ENCODE measurements around the gene HTR4. TPM values are rescaled to one million over a fixed set of nuclear protein-coding genes. Genes with fewer than 3 reads are reported as not detected.

Gene HTR4
- polyA plus RNA-seq, 1 donor (not counting 4 experiments of a cell fraction or from before 2014, with no cell fraction given), result not detected

GRCh38 chr5:148663509-148663908 lies 9.2 kb upstream of the HTR4 start:
- Histone ChIP-seq H3K9me1 (ENCODE audit: control insufficient read depth, extremely low read depth, insufficient read depth, low read length) (no peaks in the 10 kb centered on the region), H3K4me2 (ENCODE audit: control insufficient read depth, extremely low read depth, insufficient read depth, low read depth, low read length) (no peak overlapping the region), H3K9me3 (ENCODE audit: control insufficient read depth, low read depth, low read length) (no peaks in the 10 kb centered on the region), H4K20me1 (ENCODE audit: control insufficient read depth, extremely low read depth, insufficient read depth, low read length) (no peaks in the 10 kb centered on the region), H2AFZ (ENCODE audit: control insufficient read depth, low read length) (no peak overlapping the region), H3K27ac (ENCODE audit: control insufficient read depth, insufficient read depth, low read length) (no peak overlapping the region), H3K79me2 (ENCODE audit: control insufficient read depth, insufficient read depth, low read length) (no peaks in the 10 kb centered on the region), H3K4me3 (ENCODE audit: control insufficient read depth in 2 of 3, extremely low read depth in 1 of 3, insufficient read depth in 2 of 3, low read depth in 1 of 3, low read length in 3 of 3) (no peak overlapping the region), H3K4me1 (ENCODE audit: control insufficient read depth, extremely low read depth, insufficient read depth, low read length) (no peaks in the 10 kb centered on the region), H3K9ac (ENCODE audit: control insufficient read depth, extremely low read depth, insufficient read depth, low read length) (no peak overlapping the region), H3K36me3 (ENCODE audit: control insufficient read depth in 2 of 2, extremely low read depth in 1 of 2, insufficient read depth in 2 of 2, low read length in 2 of 2) (no peaks in the 10 kb centered on the region), H3K27me3 (ENCODE audit: control insufficient read depth, extremely low read depth, insufficient read depth, low read length) (no peaks in the 10 kb centered on the region)
- TF ChIP-seq CTCF (optimal IDR thresholded peaks at IDR 0.05 in 1 of 3, IDR thresholded peaks at IDR 0.05 in 1 of 3, conservative IDR thresholded peaks at IDR 0.05 in 1 of 3; ENCODE audit: extremely low read depth in 1 of 3, insufficient read depth in 2 of 3, low read length in 3 of 3) (no peak), EZH2 (IDR thresholded peaks at IDR 0.05; ENCODE audit: low read length) (no peak)
- no peak for DNase-seq (ENCODE audit: low read depth, low spot score)
- dilution Hi-C loops (cut with MboI; ENCODE audit: extremely low pct_ligation_motif_present, low sequenced_read_pairs), result no loop called here
- no peak for FAIRE-seq

- dilution Hi-C loops (cut with MboI; ENCODE audit: extremely low pct_ligation_motif_present, low sequenced_read_pairs), result no loop called here
- H3K27ac ChIP-seq (ENCODE audit: control insufficient read depth, insufficient read depth, low read length), result no peak overlapping the region
These were observed 6.0 kb upstream of the HTR4 start for GRCh38 chr5:148660346-148660660.

More at GRCh38 chr5:148660346-148660660, 6.0 kb upstream of the HTR4 start:
- FAIRE-seq, result no peak
- H3K4me2 ChIP-seq (ENCODE audit: control insufficient read depth, extremely low read depth, insufficient read depth, low read depth, low read length), result no peak overlapping the region
- H3K9me1 ChIP-seq (ENCODE audit: control insufficient read depth, extremely low read depth, insufficient read depth, low read length), result no peaks in the 10 kb centered on the region
- no peak overlapping the region for H3K4me3 ChIP-seq (ENCODE audit: control insufficient read depth in 2 of 3, extremely low read depth in 1 of 3, insufficient read depth in 2 of 3, low read depth in 1 of 3, low read length in 3 of 3)
- DNase-seq (ENCODE audit: low read depth, low spot score), result no peak
- no peaks in the 10 kb centered on the region for H3K36me3 ChIP-seq (ENCODE audit: control insufficient read depth in 2 of 2, extremely low read depth in 1 of 2, insufficient read depth in 2 of 2, low read length in 2 of 2)
- no peak overlapping the region for H3K9ac ChIP-seq (ENCODE audit: control insufficient read depth, extremely low read depth, insufficient read depth, low read length)
- H3K4me1 ChIP-seq (ENCODE audit: control insufficient read depth, extremely low read depth, insufficient read depth, low read length), result no peaks in the 10 kb centered on the region
- H4K20me1 ChIP-seq (ENCODE audit: control insufficient read depth, extremely low read depth, insufficient read depth, low read length), result no peaks in the 10 kb centered on the region
- peaks cover 5% of the 10 kb centered on the region for H3K27me3 ChIP-seq (ENCODE audit: control insufficient read depth, extremely low read depth, insufficient read depth, low read length)
- no peaks in the 10 kb centered on the region for H3K79me2 ChIP-seq (ENCODE audit: control insufficient read depth, insufficient read depth, low read length)
- no peak overlapping the region for H2AFZ ChIP-seq (ENCODE audit: control insufficient read depth, low read length)
- no peaks in the 10 kb centered on the region for H3K9me3 ChIP-seq (ENCODE audit: control insufficient read depth, low read depth, low read length)
- TF ChIP-seq EZH2 (IDR thresholded peaks at IDR 0.05; ENCODE audit: low read length) (no peak), CTCF (optimal IDR thresholded peaks at IDR 0.05 in 1 of 3, IDR thresholded peaks at IDR 0.05 in 1 of 3, conservative IDR thresholded peaks at IDR 0.05 in 1 of 3; ENCODE audit: extremely low read depth in 1 of 3, insufficient read depth in 2 of 3, low read length in 3 of 3) (no peak)

Data from keratinocyte (primary cell).